ENCODE measurements around the gene GHITM. TPM values are rescaled to one million over a fixed set of nuclear protein-coding genes. Genes with fewer than 3 reads are reported as not detected.

GHITM gene
- total and polyA plus RNA-seq, 2 donors from 2014 or later, result 134 to 376 TPM

GRCh38 chr10:84190621-84191020 lies 51.3 kb downstream of the GHITM start:
- no peak for FAIRE-seq
- Histone ChIP-seq H3K4me1 (ENCODE audit: control insufficient read depth in 2 of 3, insufficient read depth in 2 of 3, low read depth in 1 of 3, low read length in 3 of 3) (peaks cover 0 to 3% (median 0%) of the 10 kb centered on the region in 3 donors), H3K9me3 (ENCODE audit: control insufficient read depth in 2 of 3, insufficient read depth in 1 of 3, low read length in 3 of 3) (peaks cover 0 to 4% (median 0%) of the 10 kb centered on the region in 3 donors), H3K9ac (ENCODE audit: low read length in 3 of 3) (no peak overlapping the region), H3K27me3 (ENCODE audit: control insufficient read depth, insufficient read depth, low read length) (peaks cover 14% of the 10 kb centered on the region), H3K4me3 (ENCODE audit: low read length in 3 of 3) (no peak overlapping the region), H3K27ac (ENCODE audit: low read depth in 2 of 2, low read length in 2 of 2) (no peak overlapping the region), H3K36me3 (ENCODE audit: control insufficient read depth in 2 of 3, insufficient read depth in 3 of 3, low read length in 3 of 3) (no peaks in the 10 kb centered on the region)
- intact Hi-C loops (cut with DNase I), result no loop called here
- no peak for DNase-seq
- TF ChIP-seq CTCF (IDR thresholded peaks at IDR 0.05; ENCODE audit: borderline replicate concordance, extremely low read depth, insufficient read depth), result no peak

- no peak for FAIRE-seq
These were observed 51.8 kb downstream of the GHITM start for GRCh38 chr10:84191106-84191505.

GRCh38 chr10:84193327-84193726 lies 54.0 kb downstream of the GHITM start:
- intact Hi-C loops (cut with DNase I), result no loop called here
- no peak for TF ChIP-seq CTCF (IDR thresholded peaks at IDR 0.05; ENCODE audit: borderline replicate concordance, extremely low read depth, insufficient read depth)
- H3K4me1 ChIP-seq (ENCODE audit: control insufficient read depth in 2 of 3, insufficient read depth in 2 of 3, low read depth in 1 of 3, low read length in 3 of 3), result peaks cover 0 to 3% (median 0%) of the 10 kb centered on the region in 3 donors
- H3K4me3 ChIP-seq (ENCODE audit: low read length in 3 of 3), result no peak overlapping the region
- no peaks in the 10 kb centered on the region for H3K36me3 ChIP-seq (ENCODE audit: control insufficient read depth in 2 of 3, insufficient read depth in 3 of 3, low read length in 3 of 3)
- DNase-seq (no peak), FAIRE-seq (no peak)
- no peaks in the 10 kb centered on the region for H3K9me3 ChIP-seq (ENCODE audit: control insufficient read depth in 2 of 3, insufficient read depth in 1 of 3, low read length in 3 of 3)
- peaks cover 20% of the 10 kb centered on the region for H3K27me3 ChIP-seq (ENCODE audit: control insufficient read depth, insufficient read depth, low read length)
- no peak overlapping the region for H3K27ac ChIP-seq (ENCODE audit: low read depth in 2 of 2, low read length in 2 of 2)
- no peak overlapping the region for H3K9ac ChIP-seq (ENCODE audit: low read length in 3 of 3)

More at GRCh38 chr10:84191106-84191505, 51.8 kb downstream of the GHITM start:
- Histone ChIP-seq H3K9ac (ENCODE audit: low read length in 3 of 3) (no peak overlapping the region), H3K36me3 (ENCODE audit: control insufficient read depth in 2 of 3, insufficient read depth in 3 of 3, low read length in 3 of 3) (no peaks in the 10 kb centered on the region), H3K9me3 (ENCODE audit: control insufficient read depth in 2 of 3, insufficient read depth in 1 of 3, low read length in 3 of 3) (peaks cover 0 to 4% (median 0%) of the 10 kb centered on the region in 3 donors), H3K4me3 (ENCODE audit: low read length in 3 of 3) (no peak overlapping the region), H3K27me3 (ENCODE audit: control insufficient read depth, insufficient read depth, low read length) (peaks cover 17% of the 10 kb centered on the region), H3K27ac (ENCODE audit: low read depth in 2 of 2, low read length in 2 of 2) (no peak overlapping the region), H3K4me1 (ENCODE audit: control insufficient read depth in 2 of 3, insufficient read depth in 2 of 3, low read depth in 1 of 3, low read length in 3 of 3) (peaks cover 0 to 3% (median 0%) of the 10 kb centered on the region in 3 donors)
- TF ChIP-seq CTCF (IDR thresholded peaks at IDR 0.05; ENCODE audit: borderline replicate concordance, extremely low read depth, insufficient read depth), result no peak
- no peak for DNase-seq
- intact Hi-C loops (cut with DNase I), result no loop called here

Data from kidney (tissue), 14 donors.